Measurements from ENCODE around the gene APH1B.

- no peak for TF ChIP-seq CTCF (IDR thresholded peaks at IDR 0.05; ENCODE audit: extremely low read depth in 1 of 2, insufficient read depth in 1 of 2, low read depth in 1 of 2, low read length in 2 of 2)
- no peak for TF ChIP-seq EZH2 (IDR thresholded peaks at IDR 0.05; ENCODE audit: borderline replicate concordance, low read depth, low read length, severe bottlenecking)
- TF ChIP-seq POLR2AphosphoS5 (IDR thresholded peaks at IDR 0.05; ENCODE audit: insufficient read depth, low read depth, low read length), result no peak
- TF ChIP-seq POLR2A (IDR thresholded peaks at IDR 0.05; ENCODE audit: low read depth, low read length), result no peak
These were observed 75.4 kb downstream of the APH1B start for GRCh38 chr15:63352808-63353207.
